HG02571 (cell line): ENCODE results near the gene CFAP70.
"Not testable (repeated sequence)": the region's sequence is repeated elsewhere in the genome, so short reads cannot be mapped to it uniquely, and the experiment has no call there.

Experiments used
- ATAC-seq: cut with Tn5 transposase; IDR thresholded peaks from one replicate; pipeline ENCODE4 v1.9.1; 2021; ENCODE audit warnings: mild to moderate bottlenecking, moderate library complexity; ENCODE audit not compliant: unreplicated experiment

The CFAP70 gene

GRCh38 chr10:73358331-73359279 lies at the start of gene CFAP70:
TSS of gene CFAP70 (minus strand) at chr10:73358864. CDS start at chr10:73354796, 4,068 bp downstream.
- peak; percentile 86 for ATAC-seq

- ATAC-seq: no peak
These were observed 49.4 kb upstream of the CFAP70 start for GRCh38 chr10:73408061-73408460.

- ATAC-seq: no peak
These were observed 48.8 kb upstream of the CFAP70 start for GRCh38 chr10:73407495-73407894.

GRCh38 chr10:73406846-73407245 lies 48.2 kb upstream of the CFAP70 start:
- no peak for ATAC-seq

GRCh38 chr10:73405556-73405955 lies 46.9 kb upstream of the CFAP70 start:
- no peak for ATAC-seq

GRCh38 chr10:73404690-73405089 lies 46.0 kb upstream of the CFAP70 start:
- no peak for ATAC-seq

GRCh38 chr10:73401636-73402035 lies 43.0 kb upstream of the CFAP70 start:
- ATAC-seq: no peak

GRCh38 chr10:73399063-73399462 lies 40.4 kb upstream of the CFAP70 start:
- no peak for ATAC-seq

GRCh38 chr10:73398024-73398423 lies 39.4 kb upstream of the CFAP70 start:
- no peak for ATAC-seq

- not testable (repeated sequence) for ATAC-seq
These were observed 35.7 kb upstream of the CFAP70 start for GRCh38 chr10:73394325-73394724.

- ATAC-seq: no peak
These were observed 29.6 kb upstream of the CFAP70 start for GRCh38 chr10:73388228-73388627.

GRCh38 chr10:73386583-73386982 lies 27.9 kb upstream of the CFAP70 start:
- no peak for ATAC-seq

GRCh38 chr10:73379064-73379748 lies 20.5 kb upstream of the CFAP70 start:
- ATAC-seq: no peak

GRCh38 chr10:73376679-73377078 lies 18.0 kb upstream of the CFAP70 start:
- no peak for ATAC-seq

GRCh38 chr10:73368238-73368637 lies 9.6 kb upstream of the CFAP70 start:
- no peak for ATAC-seq

GRCh38 chr10:73366381-73367298 lies 8.0 kb upstream of the CFAP70 start:
- no peak for ATAC-seq

- no peak for ATAC-seq
These were observed 6.3 kb upstream of the CFAP70 start for GRCh38 chr10:73364964-73365363.

GRCh38 chr10:73359492-73359891 lies 828 bp upstream of the CFAP70 start:
- ATAC-seq: no peak

GRCh38 chr10:73357821-73358220 lies 843 bp downstream of the CFAP70 start:
- no peak for ATAC-seq

GRCh38 chr10:73357166-73357565 lies 1.5 kb downstream of the CFAP70 start:
- no peak for ATAC-seq

- ATAC-seq: no peak
These were observed 14.4 kb downstream of the CFAP70 start for GRCh38 chr10:73344269-73344668.
